ENCODE data around the gene DAB2IP.

DNA sequence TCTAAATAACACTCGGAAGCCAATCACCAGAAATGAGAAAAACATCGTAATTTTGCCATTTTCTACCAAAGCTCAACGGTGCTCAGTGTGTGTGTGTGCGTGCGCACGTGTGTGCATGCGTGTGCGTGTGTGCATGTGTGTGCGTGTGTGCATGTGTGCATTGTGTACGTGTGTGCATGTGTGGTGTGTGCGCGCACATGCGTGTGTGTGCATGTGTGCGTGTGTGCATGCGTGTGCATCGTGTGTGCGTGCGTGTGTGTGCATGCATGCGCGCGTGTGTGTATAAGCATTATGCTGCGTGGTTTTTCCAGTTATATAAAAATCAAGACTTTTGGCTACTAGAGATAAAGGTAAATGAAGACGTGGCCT is 165.0 kb downstream of the DAB2IP start:
- TF ChIP-seq, protein P1, sequence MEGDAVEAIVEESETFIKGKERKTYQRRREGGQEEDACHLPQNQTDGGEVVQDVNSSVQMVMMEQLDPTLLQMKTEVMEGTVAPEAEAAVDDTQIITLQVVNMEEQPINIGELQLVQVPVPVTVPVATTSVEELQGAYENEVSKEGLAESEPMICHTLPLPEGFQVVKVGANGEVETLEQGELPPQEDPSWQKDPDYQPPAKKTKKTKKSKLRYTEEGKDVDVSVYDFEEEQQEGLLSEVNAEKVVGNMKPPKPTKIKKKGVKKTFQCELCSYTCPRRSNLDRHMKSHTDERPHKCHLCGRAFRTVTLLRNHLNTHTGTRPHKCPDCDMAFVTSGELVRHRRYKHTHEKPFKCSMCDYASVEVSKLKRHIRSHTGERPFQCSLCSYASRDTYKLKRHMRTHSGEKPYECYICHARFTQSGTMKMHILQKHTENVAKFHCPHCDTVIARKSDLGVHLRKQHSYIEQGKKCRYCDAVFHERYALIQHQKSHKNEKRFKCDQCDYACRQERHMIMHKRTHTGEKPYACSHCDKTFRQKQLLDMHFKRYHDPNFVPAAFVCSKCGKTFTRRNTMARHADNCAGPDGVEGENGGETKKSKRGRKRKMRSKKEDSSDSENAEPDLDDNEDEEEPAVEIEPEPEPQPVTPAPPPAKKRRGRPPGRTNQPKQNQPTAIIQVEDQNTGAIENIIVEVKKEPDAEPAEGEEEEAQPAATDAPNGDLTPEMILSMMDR (IDR thresholded peaks at IDR 0.05; ENCODE audit: low read depth, low read length) = no peak
- TF ChIP-seq EZH2phosphoT487 (IDR thresholded peaks at IDR 0.05; ENCODE audit: low read depth) = no peak

Measured in OCI-LY3 (cell line).